Activated T-cell treated with anti-CD3 and anti-CD28 coated beads for 1 hour (primary cell): ENCODE measurements around the gene IFIT2.
"Not testable (repeated sequence)": the region's sequence is repeated elsewhere in the genome, so short reads cannot be mapped to it uniquely, and the experiment has no call there.

Source experiments
- DNase-seq: peaks from one replicate; pipeline ENCODE4 v3.0.0-alpha.2; 2020; ENCODE audit warnings: low read depth

The IFIT2 gene

GRCh38 chr10:89342206-89342958 lies 40.5 kb downstream of the IFIT2 start:
- DNase-seq, result no peak

GRCh38 chr10:89343089-89343767 lies 41.4 kb downstream of the IFIT2 start:
- DNase-seq, result no peak

- no peak for DNase-seq
Measured at GRCh38 chr10:89344156-89344555, 42.3 kb downstream of the IFIT2 start.

- no peak for DNase-seq
Measured at GRCh38 chr10:89345367-89346000, 43.6 kb downstream of the IFIT2 start.

- no peak for DNase-seq
Measured at GRCh38 chr10:89346405-89347254, 44.8 kb downstream of the IFIT2 start.

- no peak for DNase-seq
Measured at GRCh38 chr10:89347701-89348457, 46.0 kb downstream of the IFIT2 start.

GRCh38 chr10:89348481-89348880 lies 46.6 kb downstream of the IFIT2 start:
- DNase-seq, result no peak

- no peak for DNase-seq
Measured at GRCh38 chr10:89348975-89349374, 47.1 kb downstream of the IFIT2 start.

- DNase-seq, result not testable (repeated sequence)
Measured at GRCh38 chr10:89350631-89351315, 48.9 kb downstream of the IFIT2 start.

- DNase-seq, result no peak
Measured at GRCh38 chr10:89351412-89351779, 49.5 kb downstream of the IFIT2 start.

- DNase-seq, result no peak
Measured at GRCh38 chr10:89351780-89352597, 50.1 kb downstream of the IFIT2 start.

- DNase-seq, result no peak
Measured at GRCh38 chr10:89352802-89353201, 51.0 kb downstream of the IFIT2 start.

GRCh38 chr10:89355394-89355931 lies 53.6 kb downstream of the IFIT2 start:
- DNase-seq, result no peak

- no peak for DNase-seq
Measured at GRCh38 chr10:89357096-89357495, 55.2 kb downstream of the IFIT2 start.

GRCh38 chr10:89357975-89358374 lies 56.1 kb downstream of the IFIT2 start:
- DNase-seq, result no peak
